DOHH2 (cell line): ENCODE data around the gene CRYAB.

Source experiments
- H3F3A ChIP-seq: fragments of 200-600 bp; sonication (generic), shearing (Covaris generic); 2 replicates; pipeline ENCODE4 v1.6.0; 2016; ENCODE audit warnings: antibody characterized with exemption, mild to moderate bottlenecking; ENCODE audit not compliant: control insufficient read depth, insufficient read depth
- H3K27ac ChIP-seq: fragments of 200-600 bp; sonication (generic); 2 replicates; pipeline ENCODE4 v1.5.1; 2014; ENCODE audit warnings: low read depth, mild to moderate bottlenecking, low read length, moderate library complexity
- H3K27me3 ChIP-seq: fragments of 200-600 bp; sonication (generic); 2 replicates; pipeline ENCODE4 v1.6.1; 2014; ENCODE audit warnings: mild to moderate bottlenecking, low read length, mixed read lengths; ENCODE audit not compliant: control insufficient read depth
- H3K36me3 ChIP-seq: fragments of 200-600 bp; sonication (generic); 2 replicates; pipeline ENCODE4 v1.6.1; 2014; ENCODE audit warnings: mild to moderate bottlenecking, low read length, moderate library complexity, mixed read lengths; ENCODE audit not compliant: control insufficient read depth
- H3K4me1 ChIP-seq: fragments of 200-600 bp; sonication (generic); 2 replicates; pipeline ENCODE4 v1.6.1; 2014; ENCODE audit warnings: mild to moderate bottlenecking, low read length, mixed read lengths; ENCODE audit not compliant: control insufficient read depth
- H3K4me2 ChIP-seq: fragments of 200-600 bp; sonication (generic); 2 replicates; pipeline ENCODE4 v1.6.0; 2014; ENCODE audit warnings: mild to moderate bottlenecking, low read length, moderate library complexity
- H3K4me3 ChIP-seq: fragments of 200-600 bp; sonication (generic); 2 replicates; pipeline ENCODE4 v1.5.1; 2014; ENCODE audit warnings: mild to moderate bottlenecking, low read length, mixed read lengths
- H3K79me2 ChIP-seq: fragments of 200-600 bp; sonication (generic); 2 replicates; pipeline ENCODE4 v1.6.1; 2014; ENCODE audit warnings: mild to moderate bottlenecking, low read length, mixed read lengths; ENCODE audit not compliant: control insufficient read depth
- H3K9me2 ChIP-seq: fragments of 200-600 bp; sonication (generic); replicated peaks from 2 replicates; pipeline ENCODE4 v1.6.1; 2014; ENCODE audit warnings: mild to moderate bottlenecking, low read length, mixed read lengths; ENCODE audit not compliant: control insufficient read depth
- H3K9me3 ChIP-seq: fragments of 200-600 bp; sonication (generic); 2 replicates; pipeline ENCODE4 v1.6.1; 2014; ENCODE audit warnings: antibody characterized with exemption, low read length, mixed read lengths; ENCODE audit not compliant: control insufficient read depth, insufficient read depth
- H4K20me1 ChIP-seq: fragments of 200-600 bp; sonication (generic); 2 replicates; pipeline ENCODE4 v1.6.0; 2014; ENCODE audit warnings: low read depth, mild to moderate bottlenecking, antibody characterized with exemption, low read length, moderate library complexity; ENCODE audit not compliant: control insufficient read depth, insufficient read depth
- EZH2phosphoT487 ChIP-seq: fragments of 200-600 bp; sonication (generic); IDR thresholded peaks from 2 replicates; pipeline ENCODE4 v1.6.1; 2017; ENCODE audit warnings: borderline replicate concordance, mild to moderate bottlenecking, antibody characterized with exemption, low read length, moderate library complexity, mixed read lengths
- TF ChIP-seq, protein P1 (sequence below): fragments of 200-600 bp; sonication (generic); IDR thresholded peaks from one replicate; pipeline ENCODE4 v1.5.1; 2014; ENCODE audit warnings: antibody characterized with exemption, mild to moderate bottlenecking, low read depth, low read length; ENCODE audit not compliant: poor library complexity, severe bottlenecking

The CRYAB gene

DNA sequence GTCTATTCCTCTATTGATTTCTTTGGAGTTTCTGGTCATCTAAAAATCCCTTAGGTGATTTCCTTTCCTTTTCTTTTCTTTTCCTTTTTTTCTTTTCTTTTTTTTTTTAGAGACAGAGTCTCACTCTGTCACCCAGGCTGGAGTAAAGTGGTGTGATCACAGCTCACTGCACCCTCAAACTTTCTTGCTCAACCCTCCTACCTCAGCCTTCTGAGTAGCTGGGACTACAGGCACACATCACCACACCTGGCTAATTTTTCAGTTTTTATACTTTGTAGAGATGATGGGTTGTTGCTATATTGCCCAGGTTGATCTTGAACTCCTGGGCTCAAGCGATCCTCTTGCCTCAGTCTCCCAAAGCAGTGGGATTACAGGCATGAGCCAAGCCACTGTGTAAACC, 5.2 kb upstream of the CRYAB start:
- H3K4me1 ChIP-seq = no peaks in the 10 kb centered on the region
- H3K9me3 ChIP-seq = no peaks in the 10 kb centered on the region

DNA sequence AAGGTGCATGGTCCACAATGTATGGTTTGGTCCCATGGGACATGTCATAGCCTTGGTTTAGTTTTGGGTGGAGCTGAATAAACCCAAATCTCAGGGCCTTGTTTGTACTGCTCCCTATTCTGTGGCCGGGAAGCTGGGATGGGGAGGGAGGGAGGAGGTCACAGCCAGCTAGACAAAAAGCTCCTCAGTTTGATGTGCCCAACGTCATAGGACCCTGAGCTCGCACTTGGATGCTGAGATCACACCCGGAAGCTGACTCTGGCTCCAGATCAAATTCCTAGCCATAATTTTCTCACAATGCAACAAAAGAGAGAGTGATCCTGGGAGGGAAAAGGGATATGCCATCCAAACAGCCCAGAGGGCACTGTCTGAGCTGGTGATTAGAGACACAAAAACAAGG, 2.4 kb upstream of the CRYAB start:
- H3F3A ChIP-seq = no peaks in the 10 kb centered on the region
- no peak overlapping the region for H3K27ac ChIP-seq
- H3K27me3 ChIP-seq = peaks cover 52% of the 10 kb centered on the region
- TF ChIP-seq, protein P1, sequence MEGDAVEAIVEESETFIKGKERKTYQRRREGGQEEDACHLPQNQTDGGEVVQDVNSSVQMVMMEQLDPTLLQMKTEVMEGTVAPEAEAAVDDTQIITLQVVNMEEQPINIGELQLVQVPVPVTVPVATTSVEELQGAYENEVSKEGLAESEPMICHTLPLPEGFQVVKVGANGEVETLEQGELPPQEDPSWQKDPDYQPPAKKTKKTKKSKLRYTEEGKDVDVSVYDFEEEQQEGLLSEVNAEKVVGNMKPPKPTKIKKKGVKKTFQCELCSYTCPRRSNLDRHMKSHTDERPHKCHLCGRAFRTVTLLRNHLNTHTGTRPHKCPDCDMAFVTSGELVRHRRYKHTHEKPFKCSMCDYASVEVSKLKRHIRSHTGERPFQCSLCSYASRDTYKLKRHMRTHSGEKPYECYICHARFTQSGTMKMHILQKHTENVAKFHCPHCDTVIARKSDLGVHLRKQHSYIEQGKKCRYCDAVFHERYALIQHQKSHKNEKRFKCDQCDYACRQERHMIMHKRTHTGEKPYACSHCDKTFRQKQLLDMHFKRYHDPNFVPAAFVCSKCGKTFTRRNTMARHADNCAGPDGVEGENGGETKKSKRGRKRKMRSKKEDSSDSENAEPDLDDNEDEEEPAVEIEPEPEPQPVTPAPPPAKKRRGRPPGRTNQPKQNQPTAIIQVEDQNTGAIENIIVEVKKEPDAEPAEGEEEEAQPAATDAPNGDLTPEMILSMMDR = no peak
- no peak for TF ChIP-seq EZH2phosphoT487
- H3K4me3 ChIP-seq = no peak overlapping the region
- H4K20me1 ChIP-seq = no peaks in the 10 kb centered on the region
- H3K79me2 ChIP-seq = no peaks in the 10 kb centered on the region
- H3K9me2 ChIP-seq = no peaks in the 10 kb centered on the region
- H3K4me2 ChIP-seq = no peak overlapping the region
- no peaks in the 10 kb centered on the region for H3K4me1 ChIP-seq
- no peaks in the 10 kb centered on the region for H3K9me3 ChIP-seq
- H3K36me3 ChIP-seq = no peaks in the 10 kb centered on the region

More for the DNA sequence above, 5.2 kb upstream of the CRYAB start:
- Histone ChIP-seq H3K9me2 (no peaks in the 10 kb centered on the region), H3K79me2 (no peaks in the 10 kb centered on the region), H3K4me2 (no peak overlapping the region), H3K4me3 (no peak overlapping the region), H4K20me1 (no peaks in the 10 kb centered on the region), H3K27ac (no peak overlapping the region), H3K36me3 (no peaks in the 10 kb centered on the region), H3K27me3 (peaks cover 31% of the 10 kb centered on the region), H3F3A (no peaks in the 10 kb centered on the region)
- no peak for TF ChIP-seq EZH2phosphoT487
- TF ChIP-seq, protein P1 = no peak

DNA sequence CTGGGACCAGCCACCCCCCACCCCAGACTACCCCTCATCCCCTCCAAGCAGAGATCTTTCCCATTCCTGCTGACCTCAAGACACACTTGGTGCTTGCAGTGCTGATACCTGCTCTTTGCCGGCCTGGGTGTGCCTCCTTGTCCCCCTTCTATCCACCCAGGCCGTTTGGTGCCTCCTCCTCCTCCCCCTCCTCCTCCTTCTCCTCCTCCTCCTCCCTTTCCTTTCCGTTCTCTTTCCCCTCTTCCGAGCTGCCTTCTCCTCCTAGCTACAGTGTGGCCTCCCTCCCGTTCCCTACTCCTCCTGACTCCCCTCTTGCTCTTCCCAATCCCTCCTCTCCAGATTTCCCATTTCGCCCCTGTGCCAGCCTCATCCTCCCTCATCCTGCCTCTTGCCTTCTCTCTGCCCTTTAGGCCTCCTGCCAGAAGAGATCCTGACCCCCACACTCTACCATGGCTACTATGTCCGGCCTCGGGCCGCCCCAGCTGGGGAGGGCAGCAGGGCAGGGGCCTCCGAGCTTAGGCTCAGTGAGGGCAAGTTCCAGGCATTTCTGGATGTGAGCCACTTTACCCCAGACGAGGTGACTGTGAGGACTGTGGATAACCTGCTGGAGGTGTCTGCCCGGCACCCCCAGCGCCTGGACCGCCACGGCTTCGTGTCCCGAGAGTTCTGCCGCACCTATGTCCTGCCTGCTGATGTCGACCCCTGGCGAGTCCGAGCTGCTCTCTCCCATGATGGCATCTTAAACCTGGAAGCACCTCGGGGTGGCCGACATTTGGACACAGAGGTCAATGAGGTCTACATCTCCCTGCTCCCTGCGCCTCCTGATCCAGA, 1.7 kb upstream of the CRYAB start:
- no peaks in the 10 kb centered on the region for H3K4me1 ChIP-seq
- no peaks in the 10 kb centered on the region for H3F3A ChIP-seq
- H3K36me3 ChIP-seq = no peaks in the 10 kb centered on the region
- H3K79me2 ChIP-seq = no peaks in the 10 kb centered on the region
- peaks cover 56% of the 10 kb centered on the region for H3K27me3 ChIP-seq
- no peak overlapping the region for H3K4me3 ChIP-seq
- no peak overlapping the region for H3K27ac ChIP-seq
- H4K20me1 ChIP-seq = no peaks in the 10 kb centered on the region
- H3K4me2 ChIP-seq = no peak overlapping the region
- H3K9me3 ChIP-seq = no peaks in the 10 kb centered on the region
- TF ChIP-seq, protein P1 = no peak
- TF ChIP-seq EZH2phosphoT487 = no peak
- no peaks in the 10 kb centered on the region for H3K9me2 ChIP-seq
